Brain microvascular endothelial cell (primary cell): Measurements from ENCODE around the gene SPHK2.

Source experiments
- DNase-seq: peaks from one replicate; pipeline ENCODE4 v3.0.0-alpha.2; 2020
- H3K27ac ChIP-seq: fragments of 250-450 bp; sonication (Bioruptor Pico); 2 replicates; pipeline ENCODE4 v1.5.1; 2020; ENCODE audit warnings: mild to moderate bottlenecking, moderate library complexity
- H3K27me3 ChIP-seq: fragments of 250-450 bp; sonication (Bioruptor Pico); replicated peaks from 2 replicates; pipeline ENCODE4 v1.5.1; 2020; ENCODE audit warnings: mild to moderate bottlenecking
- H3K36me3 ChIP-seq: fragments of 250-450 bp; sonication (Bioruptor Pico); replicated peaks from 2 replicates; pipeline ENCODE4 v1.5.1; 2020; ENCODE audit warnings: mild to moderate bottlenecking
- H3K4me3 ChIP-seq: 2 replicates; pipeline ENCODE4 v1.5.1; 2011; ENCODE audit warnings: low read depth, mild to moderate bottlenecking, control low read depth, low read length, moderate library complexity
- CTCF ChIP-seq: IDR thresholded peaks from 2 replicates; pipeline ENCODE4 v1.5.1; 2011; ENCODE audit warnings: low read depth, mild to moderate bottlenecking, moderate library complexity, low read length, control low read depth, inconsistent platforms; ENCODE audit errors: missing control alignments
- in situ Hi-C: cut with HindIII; loops from 2 replicates; pipeline ENCODE4 v1.10.0; 2017; ENCODE audit warnings: low sequenced_read_pairs, low pct_ligation_motif_present

The SPHK2 gene

GRCh38 chr19:48642862-48643261, 23.6 kb downstream of the SPHK2 start:
- in situ Hi-C loops = no loop called here
- Histone ChIP-seq H3K36me3 (no peaks in the 10 kb centered on the region), H3K4me3 (no peak overlapping the region), H3K27me3 (no peaks in the 10 kb centered on the region), H3K27ac (no peak overlapping the region)
- TF ChIP-seq CTCF = no peak
- DNase-seq = no peak

- no peak for DNase-seq
- in situ Hi-C loops = no loop called here
- H3K36me3 ChIP-seq = no peaks in the 10 kb centered on the region
- no peak for TF ChIP-seq CTCF
- H3K27me3 ChIP-seq = no peaks in the 10 kb centered on the region
- no peak overlapping the region for H3K4me3 ChIP-seq
- H3K27ac ChIP-seq = no peak overlapping the region
Measured at GRCh38 chr19:48644355-48644754, 25.0 kb downstream of the SPHK2 start.

- no peaks in the 10 kb centered on the region for H3K27me3 ChIP-seq
- TF ChIP-seq CTCF = no peak
- H3K27ac ChIP-seq = no peak overlapping the region
- peak overlapping the region; percentile 30 for H3K4me3 ChIP-seq
- no peaks in the 10 kb centered on the region for H3K36me3 ChIP-seq
- peak; percentile 69 for DNase-seq
- in situ Hi-C loops = no loop called here
Measured at GRCh38 chr19:48644839-48645619, 25.7 kb downstream of the SPHK2 start.

DNA sequence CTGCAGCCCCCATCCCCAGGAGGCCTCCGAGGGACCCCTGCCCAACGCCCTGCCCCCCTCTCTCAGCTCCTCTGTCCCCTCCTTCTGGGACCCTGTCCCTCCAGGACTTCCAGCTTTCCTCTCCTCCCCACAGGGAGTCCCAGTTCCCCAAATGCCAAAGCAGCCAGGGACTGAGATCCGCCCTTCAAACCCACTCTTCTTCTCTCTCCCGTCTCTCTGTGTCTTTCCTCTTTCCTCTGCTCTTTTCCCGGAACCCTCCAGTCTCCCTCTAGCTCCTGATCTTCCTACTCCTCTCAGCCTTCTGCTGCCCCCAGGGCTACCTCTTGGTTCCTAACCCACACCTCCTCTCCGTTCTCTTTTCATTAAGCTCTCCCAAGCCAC, 26.3 kb downstream of the SPHK2 start:
- in situ Hi-C loops = no loop called here
- Histone ChIP-seq H3K27me3 (no peaks in the 10 kb centered on the region), H3K36me3 (no peaks in the 10 kb centered on the region), H3K4me3 (peak overlapping the region; percentile 52), H3K27ac (no peak overlapping the region)
- TF ChIP-seq CTCF = no peak
- no peak for DNase-seq

DNA sequence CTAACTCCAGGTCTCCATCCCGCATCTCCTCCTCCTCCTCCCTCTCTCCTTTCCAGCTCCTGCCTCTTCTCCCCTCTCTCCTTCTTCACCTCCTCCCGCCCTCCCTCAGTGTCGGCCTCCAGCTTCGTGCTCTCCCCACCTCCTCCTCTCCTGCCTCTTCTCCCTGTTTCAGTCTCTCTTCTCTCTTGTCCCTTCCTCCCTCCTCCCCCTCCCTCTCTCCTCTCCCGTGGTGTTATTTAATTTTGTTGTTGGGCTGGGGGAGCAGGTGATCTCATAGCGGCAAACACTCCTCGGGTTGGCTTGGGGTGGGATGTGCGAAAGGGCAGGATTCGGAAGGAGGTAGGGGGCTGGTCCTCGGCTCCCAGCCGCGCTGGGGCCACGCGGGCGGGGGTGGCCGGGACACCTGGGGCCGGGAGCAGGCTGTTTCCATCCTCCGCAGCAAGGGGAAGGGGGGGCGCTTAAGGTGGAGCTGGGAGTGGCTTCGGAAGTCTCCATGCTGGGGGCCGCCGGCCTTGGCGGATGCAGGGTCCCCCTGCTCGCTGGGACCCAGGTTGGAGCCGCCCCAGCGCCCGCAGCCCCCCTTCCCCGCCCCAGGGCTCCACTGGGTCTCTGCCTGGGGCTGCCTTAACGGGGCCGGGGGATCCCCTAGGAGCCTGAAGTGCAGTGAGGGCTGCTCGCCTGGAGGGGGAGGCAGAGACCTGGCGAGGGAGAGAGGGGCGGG, 26.9 kb downstream of the SPHK2 start, which contains the start of gene CA11:
Gene CA11, minus strand, starts transcription at position 187 of the 721 bp plus-strand sequence. CDS start 555 bp downstream, outside the sequence.
- Histone ChIP-seq H3K27ac (no peak within 1 kb of the TSS), H3K27me3 (no peaks in the 10 kb centered on the region), H3K4me3 (peak within 1 kb of the TSS; percentile 52), H3K36me3 (no peaks in the 10 kb centered on the region)
- peak; percentile 91 for TF ChIP-seq CTCF
- in situ Hi-C loops = no loop called here
- DNase-seq = peak; percentile 68
